Lung (tissue), 12 donors: ENCODE data around the gene H2BW1. TPM values are rescaled to one million over a fixed set of nuclear protein-coding genes. Genes with fewer than 3 reads are reported as not detected.
A peak's percentile ranks its signal among the peaks of the same experiment; 100 is the strongest.
"Not testable (repeated sequence)": the region's sequence is repeated elsewhere in the genome, so short reads cannot be mapped to it uniquely, and the experiment has no call there.

Experiments used
- ATAC-seq: fragments of 200-7000 bp; cut with Tn5 transposase; one replicate; pipeline ENCODE4 v1.9.1; 2020; ENCODE audit warnings: moderate number of reproducible peaks; ENCODE audit not compliant: insufficient read depth, low FRiP score
- DNase-seq, 3 donors: peaks; one replicate each; pipeline ENCODE4 v3.0.0-alpha.2; 2013 to 2017
- H3K27ac ChIP-seq, 2 donors: one replicate each; pipeline ENCODE4 v1.5.1; 2013; ENCODE audit warnings: mild to moderate bottlenecking in 2 of 2, moderate library complexity in 2 of 2, control low read depth in 1 of 2, inconsistent platforms in 1 of 2, low read depth in 1 of 2, low read length in 1 of 2
- H3K27me3 ChIP-seq, 3 donors: one replicate each; pipeline ENCODE4 v1.5.1; 2013; ENCODE audit warnings: low read length in 2 of 3; ENCODE audit not compliant: control insufficient read depth in 3 of 3, insufficient read depth in 3 of 3
- H3K36me3 ChIP-seq, 4 donors: one replicate each; pipeline ENCODE4 v1.5.1; 2013; ENCODE audit warnings: low read length in 4 of 4, mild to moderate bottlenecking in 1 of 4, moderate library complexity in 1 of 4; ENCODE audit not compliant: control insufficient read depth in 4 of 4, insufficient read depth in 4 of 4
- H3K4me1 ChIP-seq, 5 donors: one replicate each; pipeline ENCODE4 v1.5.1; 2013; ENCODE audit warnings: low read length in 5 of 5, mild to moderate bottlenecking in 2 of 5, moderate library complexity in 1 of 5; ENCODE audit not compliant: control insufficient read depth in 5 of 5, insufficient read depth in 5 of 5
- H3K4me3 ChIP-seq: one replicate; pipeline ENCODE4 v1.5.1; 2013; ENCODE audit warnings: mild to moderate bottlenecking, control low read depth, moderate library complexity
- H3K9ac ChIP-seq, 2 donors: one replicate each; pipeline ENCODE4 v1.5.1; 2013; ENCODE audit warnings: low read length in 2 of 2, control low read depth in 1 of 2; ENCODE audit not compliant: insufficient read depth in 1 of 2
- H3K9me3 ChIP-seq, 4 donors: one replicate each; pipeline ENCODE4 v1.5.1; 2013; ENCODE audit warnings: low read length in 3 of 4, mild to moderate bottlenecking in 1 of 4, moderate library complexity in 1 of 4; ENCODE audit not compliant: control insufficient read depth in 4 of 4, insufficient read depth in 3 of 4
- WGBS, 2 donors: extraction: QIAGEN DNeasy Blood & Tissue Kit; methylation state at CpG; one replicate each; pipeline ENCODE4 v1.1.7; 2013; 5-methylcytosine and 5-hydroxymethylcytosine counted together
- polyA plus RNA-seq, 2 donors: library from polyadenylated mRNA; stranded (reverse); fragments of 200-250 nt; gene quantifications; one replicate each; pipeline ENCODE4 v1.2.1, GENCODE V29; 2013
- total RNA-seq, 2 donors: library from RNA; depleted of rRNA in 1 of 2; stranded (reverse); fragments of >200 nt in 1 of 2; gene quantifications; one replicate each; pipeline ENCODE4 v1.2.1, GENCODE V29; 2014 to 2021
- TF ChIP-seq, protein P1 (sequence below): IDR thresholded peaks from 2 replicates; pipeline ENCODE4 v1.5.1; 2012; ENCODE audit warnings: mild to moderate bottlenecking; ENCODE audit errors: control extremely low read depth, extremely low read depth
- donor health status: control.
- donor health status: control.
- donor health status: Bipolar disorder and iron deficiency.
- donor health status: healthy.
- donor health status: DM: yes; HTN: yes; CAD: no.

Gene H2BW1
- total and polyA plus RNA-seq, 4 donors, result not detected

DNA sequence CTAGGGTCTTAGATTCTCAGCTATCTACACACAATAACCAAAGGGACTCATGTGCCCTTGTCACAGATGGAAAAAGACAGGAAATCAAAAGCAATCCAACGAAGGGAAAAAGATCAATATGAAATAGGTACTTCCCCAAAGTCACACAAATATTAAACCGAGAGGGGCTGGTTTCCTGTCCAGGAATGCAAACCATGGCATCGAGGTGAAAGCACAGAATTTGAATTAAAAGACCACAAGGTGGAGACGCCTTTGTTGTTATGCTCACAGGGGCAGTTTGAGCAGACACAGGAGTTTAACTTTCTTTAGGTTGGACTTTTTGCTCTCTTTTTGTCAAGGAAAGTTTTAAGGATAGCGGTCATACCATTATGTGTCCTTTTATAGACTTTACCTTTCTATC, 14.3 kb downstream of the H2BW1 start:
- TF ChIP-seq, protein P1, sequence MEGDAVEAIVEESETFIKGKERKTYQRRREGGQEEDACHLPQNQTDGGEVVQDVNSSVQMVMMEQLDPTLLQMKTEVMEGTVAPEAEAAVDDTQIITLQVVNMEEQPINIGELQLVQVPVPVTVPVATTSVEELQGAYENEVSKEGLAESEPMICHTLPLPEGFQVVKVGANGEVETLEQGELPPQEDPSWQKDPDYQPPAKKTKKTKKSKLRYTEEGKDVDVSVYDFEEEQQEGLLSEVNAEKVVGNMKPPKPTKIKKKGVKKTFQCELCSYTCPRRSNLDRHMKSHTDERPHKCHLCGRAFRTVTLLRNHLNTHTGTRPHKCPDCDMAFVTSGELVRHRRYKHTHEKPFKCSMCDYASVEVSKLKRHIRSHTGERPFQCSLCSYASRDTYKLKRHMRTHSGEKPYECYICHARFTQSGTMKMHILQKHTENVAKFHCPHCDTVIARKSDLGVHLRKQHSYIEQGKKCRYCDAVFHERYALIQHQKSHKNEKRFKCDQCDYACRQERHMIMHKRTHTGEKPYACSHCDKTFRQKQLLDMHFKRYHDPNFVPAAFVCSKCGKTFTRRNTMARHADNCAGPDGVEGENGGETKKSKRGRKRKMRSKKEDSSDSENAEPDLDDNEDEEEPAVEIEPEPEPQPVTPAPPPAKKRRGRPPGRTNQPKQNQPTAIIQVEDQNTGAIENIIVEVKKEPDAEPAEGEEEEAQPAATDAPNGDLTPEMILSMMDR, result no peak
- no peak for ATAC-seq
- peaks cover 0 to 2% (median 0%) of the 10 kb centered on the region in 4 donors for H3K9me3 ChIP-seq
- H3K27me3 ChIP-seq, result peaks cover 0 to 13% (median 6%) of the 10 kb centered on the region in 3 donors
- H3K4me1 ChIP-seq, result peaks cover 0 to 7% (median 0%) of the 10 kb centered on the region in 5 donors
- 34 to 48% methylated on average over 5 of the region's 5 CpGs for WGBS, 2 donors
- no peak overlapping the region for H3K4me3 ChIP-seq
- H3K9ac ChIP-seq, result no peak overlapping the region
- no peaks in the 10 kb centered on the region for H3K36me3 ChIP-seq
- H3K27ac ChIP-seq, result no peak overlapping the region
- DNase-seq, result no peak

DNA sequence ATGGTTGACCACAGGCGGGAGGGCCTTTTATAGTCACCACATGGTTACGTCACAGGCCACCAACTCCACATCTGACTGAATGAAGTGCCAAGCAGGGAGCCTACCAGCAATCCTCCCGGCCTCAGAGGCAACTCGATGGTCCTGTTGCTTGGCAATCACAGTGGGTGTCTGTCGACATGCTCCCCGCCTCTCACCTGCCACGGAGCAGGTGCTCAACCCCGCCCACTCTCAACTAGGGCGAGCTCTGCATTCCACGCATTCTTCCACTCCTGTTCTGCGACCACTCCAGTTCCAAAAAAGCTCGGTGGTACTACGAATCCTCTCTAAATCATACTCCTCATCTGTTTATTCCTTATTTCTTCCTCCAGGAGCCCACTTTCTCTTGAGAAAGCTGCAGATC, 30.0 kb downstream of the H2BW1 start:
- not testable (repeated sequence) for H3K27me3 ChIP-seq, H3K36me3 ChIP-seq, H3K4me3 ChIP-seq, H3K27ac ChIP-seq, H3K9ac ChIP-seq, H3K4me1 ChIP-seq, DNase-seq, H3K9me3 ChIP-seq, ATAC-seq
- no CpG with 5 or more reads among the region's 13 CpGs for WGBS, 2 donors

DNA sequence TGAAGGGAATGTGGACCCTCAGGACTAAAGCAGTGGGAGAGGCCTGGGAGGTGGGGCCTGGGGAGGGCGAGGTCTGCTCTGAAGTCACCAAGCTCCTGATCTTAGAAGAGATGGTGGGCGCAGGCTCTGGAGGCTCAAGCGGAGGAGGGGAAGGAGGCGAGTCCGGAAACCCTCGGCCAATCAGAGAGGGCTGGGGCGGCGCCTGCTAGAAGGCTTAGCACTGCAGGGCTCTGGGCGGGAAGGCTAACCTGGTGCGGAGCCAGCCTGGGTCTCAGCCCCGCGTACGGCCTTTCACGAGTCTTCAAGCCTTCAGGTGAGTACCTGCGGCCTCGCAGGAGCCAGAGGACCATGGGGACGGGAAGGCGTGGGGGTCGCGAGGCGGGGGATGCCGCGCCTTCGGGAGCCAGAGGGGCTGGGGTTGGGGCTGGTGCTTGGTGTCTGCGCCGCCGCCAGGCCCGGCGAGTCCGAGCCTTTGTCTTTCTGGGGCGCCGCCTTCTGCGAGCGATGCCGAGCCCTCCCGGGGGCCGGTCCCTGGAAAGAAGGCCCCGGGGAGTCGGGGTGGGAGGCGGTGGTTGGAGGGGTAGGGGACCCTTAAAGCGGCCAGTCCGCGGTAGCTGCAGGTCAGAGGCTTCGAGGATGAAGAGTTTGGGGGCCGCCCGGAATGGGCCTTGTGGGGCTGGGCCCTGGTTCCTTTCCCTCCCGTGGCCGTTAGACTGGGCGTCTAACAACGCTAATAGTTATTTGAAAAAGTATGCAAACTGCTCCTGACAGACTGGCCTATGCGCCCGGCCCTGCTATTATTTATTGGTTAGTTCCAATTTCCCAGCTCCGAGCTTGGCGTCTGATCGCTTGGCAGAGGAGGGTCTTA, 50.9 kb downstream of the H2BW1 start, which contains the start of gene TMSB15B:
TMSB15B (plus strand) TSS at position 217 of the 868 bp plus-strand sequence.
- H3K27ac ChIP-seq, H3K4me3 ChIP-seq, DNase-seq, H3K4me1 ChIP-seq, H3K9ac ChIP-seq, H3K36me3 ChIP-seq, H3K27me3 ChIP-seq, H3K9me3 ChIP-seq: not testable (repeated sequence)
- WGBS, 2 donors, result no CpG with 5 or more reads among the region's 55 CpGs
- ATAC-seq, result peak; percentile 83

Other genes starting within 250 kb of the H2BW1 start
- 1 to 10 TPM in 1 of 2 donors, under 1 TPM in 1; 0.52 to 9.3 TPM for gene PLP1, start 236.9 kb downstream of the H2BW1 start, total RNA-seq
- gene PLP1, start 236.9 kb downstream of the H2BW1 start, polyA plus RNA-seq, result under 1 TPM; 0.06 to 0.15 TPM
- 1 to 10 TPM in 1 of 2 donors, under 1 TPM in 1; 0.58 to 3.3 TPM for gene RAB9B, start 181.5 kb downstream of the H2BW1 start, total RNA-seq
- under 1 TPM; 0.16 to 0.33 TPM for gene RAB9B, start 181.5 kb downstream of the H2BW1 start, polyA plus RNA-seq
- gene TMSB15B, start 51.1 kb downstream of the H2BW1 start, total RNA-seq, result 1 to 10 TPM; 1.7 to 6.2 TPM
- gene TMSB15B, start 51.1 kb downstream of the H2BW1 start, polyA plus RNA-seq, result 1 to 10 TPM; 1.2 to 3.3 TPM
- not detected for gene H2BW2, start 26.2 kb upstream of the H2BW1 start, total RNA-seq
- gene H2BW2, start 26.2 kb upstream of the H2BW1 start, polyA plus RNA-seq, result not detected
- 10 to 100 TPM in 1 of 2 donors, under 1 TPM in 1; 0.86 to 12.3 TPM for gene TMSB15C, start 62.5 kb upstream of the H2BW1 start, total RNA-seq
- gene TMSB15C, start 62.5 kb upstream of the H2BW1 start, polyA plus RNA-seq, result under 1 TPM; 0.26 to 0.61 TPM
- gene ZCCHC18, start 98.8 kb upstream of the H2BW1 start, total RNA-seq, result 1 to 10 TPM in 1 of 2 donors, under 1 TPM in 1; 0.52 to 1.1 TPM
- under 1 TPM; 0.24 to 0.55 TPM for gene ZCCHC18, start 98.8 kb upstream of the H2BW1 start, polyA plus RNA-seq
- gene SLC25A53, start 143.3 kb upstream of the H2BW1 start, total RNA-seq, result 10 to 100 TPM in 1 of 2 donors, 1 to 10 TPM in 1; 6.2 to 29.4 TPM
- 1 to 10 TPM; 4.8 to 5.7 TPM for gene SLC25A53, start 143.3 kb upstream of the H2BW1 start, polyA plus RNA-seq
- gene FAM199X, start 152.7 kb upstream of the H2BW1 start, total RNA-seq, result 10 to 100 TPM; 15.1 to 30.5 TPM
- 1 to 10 TPM; 7.5 to 8.6 TPM for gene FAM199X, start 152.7 kb upstream of the H2BW1 start, polyA plus RNA-seq
- not detected for gene ESX1, start 241.2 kb upstream of the H2BW1 start, total RNA-seq
- not detected for gene ESX1, start 241.2 kb upstream of the H2BW1 start, polyA plus RNA-seq